Hematopoietic multipotent progenitor cell treated with erythropoietin and hydrocortisone succinate and interleukin-3 and kit ligand, for 4 days (in vitro differentiated cells): ENCODE results near the gene TRAF5.
"Not testable (repeated sequence)": the region's sequence is repeated elsewhere in the genome, so short reads cannot be mapped to it uniquely, and the experiment has no call there.

Source experiments
- DNase-seq: peaks from one replicate; pipeline ENCODE4 v3.0.0-alpha.2; 2015

TRAF5 gene

DNA sequence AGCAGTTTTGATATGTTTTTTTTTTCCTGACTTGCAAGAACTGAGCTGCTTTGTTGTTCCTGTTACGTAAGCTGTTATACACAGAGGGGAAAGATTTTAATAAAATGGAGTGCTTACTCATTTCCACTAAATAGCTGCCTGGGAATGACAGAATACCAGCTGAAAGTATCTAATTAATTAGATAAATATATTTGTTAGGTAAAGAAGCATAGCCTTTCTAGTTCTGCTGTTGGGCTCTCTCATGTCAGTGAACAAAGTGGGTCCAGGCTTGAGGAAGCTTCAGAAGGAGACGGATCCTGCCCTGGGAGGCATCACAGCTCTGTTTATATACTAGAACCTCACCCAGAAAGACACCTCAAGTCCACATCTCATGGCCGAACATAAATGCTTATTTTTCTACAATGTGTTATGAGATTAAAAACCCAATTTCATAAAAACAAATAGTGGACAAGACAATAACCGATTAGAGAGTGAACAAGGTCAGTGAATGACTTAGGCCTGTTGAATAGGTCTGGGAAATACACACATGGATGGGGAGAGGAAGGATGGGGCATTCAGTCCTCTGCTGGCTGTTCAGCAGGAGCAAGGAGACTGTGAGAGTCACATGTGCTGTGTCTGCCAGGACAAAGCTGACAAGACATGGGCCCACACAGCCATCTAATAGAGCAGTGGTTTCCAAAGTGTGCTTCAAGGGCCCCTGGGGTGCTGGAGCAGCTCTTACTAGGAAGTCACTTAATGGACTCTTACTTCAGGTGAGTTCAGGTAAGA lies 20.6 kb downstream of the TRAF5 start:
- no peak for DNase-seq

DNA sequence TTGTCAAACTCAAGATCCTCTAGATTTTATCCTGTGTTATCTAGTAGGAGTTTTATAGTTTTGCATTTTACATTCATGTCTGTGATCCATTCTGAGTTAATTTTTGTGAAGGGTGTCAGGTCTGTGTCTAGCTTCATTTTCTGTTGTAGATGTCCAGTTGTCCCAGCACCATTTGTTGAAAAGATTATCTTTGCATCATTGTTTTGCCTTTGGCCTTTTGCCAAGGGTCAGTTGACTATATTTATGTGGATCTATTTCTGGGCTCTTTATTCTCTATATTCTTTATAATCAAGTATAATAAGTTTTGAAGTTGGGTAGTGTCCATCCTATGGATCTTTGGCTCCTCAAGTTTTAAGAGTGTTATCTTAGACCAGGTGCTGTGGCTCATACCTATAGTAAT lies 21.9 kb downstream of the TRAF5 start:
- no peak for DNase-seq

DNA sequence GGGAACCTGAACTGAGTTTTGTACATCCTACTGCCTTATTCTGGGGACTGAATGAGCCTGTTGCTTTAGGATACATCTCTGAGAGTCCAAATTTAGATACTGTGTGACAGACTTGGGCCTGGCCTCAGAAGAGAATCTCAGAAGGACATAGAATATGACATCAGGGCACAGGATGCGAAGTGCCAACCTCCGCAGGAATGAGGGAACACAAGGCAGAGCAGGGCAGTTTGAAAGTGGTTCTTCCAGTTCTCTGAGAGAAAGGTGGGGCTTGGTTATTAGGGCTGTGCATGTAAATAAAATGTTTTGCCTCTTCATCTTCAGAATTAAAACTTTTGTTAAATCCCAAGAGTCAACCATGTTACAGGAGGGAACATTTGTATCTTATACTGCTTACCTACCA lies 23.1 kb downstream of the TRAF5 start:
- DNase-seq: no peak

DNA sequence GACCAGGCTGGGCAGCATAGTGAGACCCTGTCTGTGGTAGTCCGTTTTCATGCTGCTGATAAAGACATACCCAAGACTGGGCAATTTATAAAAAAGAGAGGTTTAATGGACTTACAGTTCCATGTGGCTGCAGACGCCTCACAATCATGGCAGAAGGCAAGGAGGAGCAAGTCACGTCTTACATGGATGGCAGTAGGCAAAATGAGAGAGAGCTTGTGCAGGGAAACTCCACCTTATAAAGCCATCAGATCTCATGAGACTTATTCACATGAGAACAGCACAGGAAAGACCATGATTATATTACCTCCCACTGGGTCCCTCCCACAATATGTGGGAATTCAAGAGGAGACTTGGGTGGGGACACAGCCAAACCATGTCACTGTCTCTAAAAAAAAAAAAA lies 25.4 kb downstream of the TRAF5 start:
- DNase-seq: not testable (repeated sequence)

DNA sequence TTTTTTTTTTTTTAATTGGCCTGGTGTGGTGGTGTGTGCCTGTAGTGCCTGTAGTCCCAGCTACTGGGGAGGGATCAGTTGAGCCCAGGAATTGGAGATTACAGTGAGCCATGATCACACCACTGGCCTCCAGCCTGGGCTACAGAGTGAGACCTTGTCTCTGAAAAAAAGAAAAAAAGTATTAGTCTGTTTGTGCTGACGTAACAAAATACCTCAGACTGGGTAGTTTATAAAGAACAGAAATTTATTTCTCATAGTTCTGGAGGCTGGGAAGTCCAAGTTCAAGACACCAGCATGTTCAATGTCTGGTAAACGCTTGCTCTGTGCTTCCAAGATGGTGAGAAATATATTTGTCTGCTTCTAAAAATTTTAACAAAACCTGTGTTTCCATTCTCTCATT lies 25.8 kb downstream of the TRAF5 start:
- DNase-seq: no peak

DNA sequence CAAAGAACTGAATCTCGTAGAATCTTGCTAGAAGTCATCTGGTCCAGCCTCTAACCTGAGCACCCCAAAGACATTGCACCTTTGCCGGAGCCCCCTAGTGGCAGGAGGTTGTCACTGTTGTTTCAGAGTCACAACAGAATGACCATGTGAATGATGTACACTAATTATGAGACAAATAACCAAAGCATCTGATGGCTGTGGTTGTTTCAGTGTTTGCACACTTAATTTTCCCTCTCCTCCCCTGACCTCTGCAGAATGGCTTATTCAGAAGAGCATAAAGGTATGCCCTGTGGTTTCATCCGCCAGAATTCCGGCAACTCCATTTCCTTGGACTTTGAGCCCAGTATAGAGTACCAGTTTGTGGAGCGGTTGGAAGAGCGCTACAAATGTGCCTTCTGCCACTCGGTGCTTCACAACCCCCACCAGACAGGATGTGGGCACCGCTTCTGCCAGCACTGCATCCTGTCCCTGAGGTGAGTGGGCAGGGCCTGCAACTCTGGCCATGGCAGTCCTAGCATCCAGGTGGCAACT lies 26.4 kb downstream of the TRAF5 start:
- peak; percentile 68 for DNase-seq

DNA sequence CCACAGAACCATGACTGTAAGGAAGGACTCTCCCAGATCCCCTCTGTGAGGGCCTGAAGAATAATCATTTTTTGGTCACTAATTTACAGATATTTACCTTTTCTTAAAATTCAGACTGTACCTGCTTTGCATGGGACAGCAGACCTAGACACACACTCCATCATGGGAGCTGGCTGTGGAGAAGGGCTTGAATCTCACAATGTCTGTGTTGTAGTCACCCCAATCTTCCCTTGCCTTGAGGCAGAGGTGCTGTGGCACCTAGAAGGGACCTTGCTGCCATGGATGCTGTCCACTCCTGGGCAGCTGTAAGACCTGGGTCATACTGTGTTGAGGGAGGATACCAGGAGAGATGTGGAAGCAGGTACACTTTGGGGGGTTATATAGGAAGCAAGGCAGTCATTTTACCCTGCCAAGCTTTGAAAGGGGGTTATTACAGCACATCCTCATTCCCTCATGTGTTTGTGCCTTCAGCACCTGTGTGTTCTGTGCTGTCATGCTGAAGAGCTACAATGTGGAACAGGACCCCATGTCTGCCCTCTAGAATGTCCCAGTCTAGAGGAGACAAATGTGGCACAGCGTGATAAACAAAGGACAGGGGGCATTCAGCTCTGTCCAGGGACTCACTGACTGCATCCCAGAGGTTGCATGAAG lies 27.1 kb downstream of the TRAF5 start:
- no peak for DNase-seq

DNA sequence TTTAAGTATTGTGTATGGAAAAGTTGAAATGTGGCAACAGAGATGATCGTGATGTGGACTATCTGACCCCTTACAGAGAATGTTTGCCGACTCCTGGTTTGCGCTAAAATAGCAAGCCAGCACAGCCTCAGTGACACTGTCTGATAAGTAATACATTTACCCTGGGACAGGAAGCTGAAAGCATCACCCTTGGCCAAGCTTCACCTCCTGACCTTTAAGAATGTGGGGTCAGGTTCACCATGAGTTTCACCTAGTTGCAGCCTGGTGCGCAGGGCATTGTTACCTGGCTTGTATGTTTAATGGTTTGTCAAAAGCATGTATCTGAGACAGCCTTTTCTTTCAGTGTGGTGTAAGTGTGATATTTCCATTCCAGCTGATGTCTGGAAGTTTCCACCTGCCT lies 29.2 kb downstream of the TRAF5 start:
- no peak for DNase-seq

DNA sequence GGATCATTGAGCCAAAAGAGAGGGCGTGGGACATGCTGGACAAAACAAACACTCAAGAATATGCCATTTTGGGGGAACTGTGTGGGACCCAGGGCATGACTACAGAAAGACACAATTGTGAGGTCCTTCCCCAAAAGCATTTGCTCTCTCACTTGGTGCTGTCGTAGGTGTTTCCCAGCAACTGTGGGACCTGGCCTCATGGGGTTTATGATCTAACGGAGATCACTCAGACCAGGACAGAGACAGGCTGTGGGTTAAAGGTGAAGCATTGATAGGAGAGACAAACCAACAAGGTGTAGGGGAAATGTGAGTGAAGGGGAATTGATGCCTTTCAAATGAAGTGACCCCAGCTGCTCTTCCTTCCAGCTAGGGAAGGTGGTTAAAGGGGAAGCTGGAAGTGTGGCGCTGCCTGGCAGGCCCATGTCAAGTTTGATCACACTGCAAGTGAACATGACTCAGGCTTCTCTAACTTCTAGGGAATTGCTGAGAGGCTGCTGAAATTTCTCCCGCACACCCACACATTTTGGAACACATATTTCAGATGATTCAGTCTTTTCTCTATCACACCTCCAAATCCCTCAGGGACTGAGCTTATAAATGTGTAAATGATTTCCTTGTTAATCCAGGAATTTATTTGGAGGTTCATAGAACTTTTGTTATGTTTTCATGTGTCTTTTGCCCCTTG lies 30.2 kb downstream of the TRAF5 start:
- no peak for DNase-seq

DNA sequence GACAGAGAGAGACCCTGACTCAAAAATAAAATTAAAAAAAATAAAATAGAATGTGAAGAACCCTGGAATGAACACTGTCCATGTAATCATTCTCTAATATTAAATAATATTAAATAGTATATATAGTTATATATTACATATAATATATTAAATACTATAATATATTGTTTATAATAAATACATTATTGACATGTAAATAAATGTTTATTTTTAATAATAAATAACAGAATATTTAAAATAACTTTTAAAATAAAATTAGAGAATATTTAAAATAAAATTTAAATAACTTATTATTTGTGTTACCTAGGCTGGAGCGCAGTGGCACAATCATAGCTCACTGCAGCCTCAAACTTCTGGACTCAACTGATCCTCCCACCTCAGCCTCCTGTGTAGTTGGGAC lies 32.1 kb downstream of the TRAF5 start:
- no peak for DNase-seq

DNA sequence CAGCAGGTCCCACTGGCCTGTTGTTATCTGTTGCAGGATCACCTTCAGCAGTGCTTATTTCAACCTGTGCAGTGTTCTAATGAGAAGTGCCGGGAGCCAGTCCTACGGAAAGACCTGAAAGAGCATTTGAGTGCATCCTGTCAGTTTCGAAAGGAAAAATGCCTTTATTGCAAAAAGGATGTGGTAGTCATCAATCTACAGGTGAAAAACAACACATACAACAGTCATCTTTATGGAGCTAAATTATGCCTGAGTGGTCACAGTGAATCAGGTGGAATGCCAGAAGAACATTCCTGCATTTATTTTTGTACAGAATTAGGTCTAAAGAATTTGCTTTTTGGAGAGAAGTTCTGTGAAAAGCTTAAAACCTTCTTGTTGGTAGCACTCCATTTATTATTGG lies 33.2 kb downstream of the TRAF5 start:
- DNase-seq: no peak

DNA sequence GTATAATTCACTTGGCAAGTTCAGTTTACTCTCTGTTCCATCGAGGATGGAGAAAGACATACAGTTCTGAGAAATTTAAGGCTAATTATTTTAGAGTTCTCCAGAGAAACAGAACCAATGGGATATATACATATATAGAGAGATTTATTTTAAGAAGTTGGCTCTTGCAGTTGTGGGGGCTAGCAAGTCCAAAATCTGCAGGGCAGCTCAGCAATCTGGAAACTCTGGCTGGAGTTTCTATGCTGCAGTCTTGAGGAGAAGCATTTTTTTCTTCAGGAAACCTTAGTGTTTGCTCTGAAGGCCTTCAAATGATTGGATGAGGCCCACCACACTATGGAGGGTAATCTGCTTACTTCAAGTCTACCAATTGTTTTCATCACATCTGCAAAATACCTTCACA lies 34.6 kb downstream of the TRAF5 start:
- DNase-seq: no peak

DNA sequence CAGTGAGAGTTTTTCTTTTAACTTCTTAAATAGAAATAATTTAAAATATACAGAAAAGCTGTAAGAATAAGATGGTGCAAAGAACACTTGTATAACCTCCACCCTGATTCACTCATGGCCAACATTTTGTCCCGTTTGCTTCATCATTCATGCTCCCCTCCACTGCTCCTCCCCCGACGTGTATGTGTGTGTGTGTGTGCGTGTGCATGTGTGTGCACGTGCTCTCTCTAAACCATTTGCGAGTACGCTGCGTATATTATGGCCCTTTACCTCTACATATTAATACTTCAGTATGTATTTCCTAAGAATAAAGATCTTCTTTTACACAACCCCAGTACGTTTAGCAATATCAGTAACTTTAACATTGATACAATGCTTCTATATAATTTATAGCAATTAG lies 43.0 kb downstream of the TRAF5 start:
- DNase-seq: no peak

DNA sequence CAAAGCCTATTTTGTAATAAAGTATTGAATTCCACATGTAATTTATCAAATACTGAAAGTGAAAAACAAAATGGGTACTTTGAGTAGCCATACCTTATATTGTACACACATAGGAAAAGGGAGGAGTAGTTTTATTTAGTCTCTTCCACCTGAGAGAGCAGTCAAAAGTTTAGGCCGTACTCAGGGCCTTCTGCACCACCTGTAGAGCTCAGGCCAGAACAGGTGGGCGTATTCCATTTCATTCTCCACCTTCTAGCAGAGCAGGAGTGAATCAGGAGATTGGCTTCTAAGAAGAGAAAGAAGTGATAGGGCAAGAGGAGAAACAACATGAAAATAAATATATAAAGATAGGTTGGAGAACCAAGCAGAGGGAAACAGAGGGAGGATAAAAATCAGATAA lies 44.0 kb downstream of the TRAF5 start:
- DNase-seq: no peak

DNA sequence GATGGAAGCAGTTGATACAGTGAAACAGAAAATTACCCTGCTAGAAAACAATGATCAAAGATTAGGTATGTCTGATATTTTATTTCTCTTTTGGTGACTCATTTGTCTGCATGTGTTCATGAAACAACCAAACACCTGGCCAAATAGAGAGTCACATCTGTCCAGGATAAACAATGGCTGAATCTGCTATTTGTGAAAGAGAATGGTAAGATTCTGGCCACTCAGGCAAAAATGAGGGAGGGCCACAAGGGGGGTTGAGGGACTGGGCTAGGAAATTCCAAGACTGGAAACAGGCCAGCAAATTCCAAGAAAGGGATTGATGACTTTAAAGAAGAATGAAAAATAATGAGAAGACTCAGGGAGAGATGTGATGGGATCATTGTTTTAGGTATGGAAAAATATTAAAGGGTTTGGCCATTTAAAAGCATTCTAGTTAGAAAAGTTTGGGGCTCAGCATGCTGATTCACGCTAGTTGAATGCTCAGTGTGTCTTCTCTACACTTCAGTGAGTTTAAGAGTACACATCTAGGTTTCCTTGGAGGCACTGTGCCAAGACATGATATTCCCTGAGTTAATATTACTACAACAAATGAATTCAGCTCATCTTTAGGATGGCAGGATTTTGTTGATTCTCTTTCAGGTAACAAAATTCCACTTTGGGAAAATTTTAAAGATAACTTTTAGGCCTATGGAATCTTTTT lies 44.9 kb downstream of the TRAF5 start:
- no peak for DNase-seq

DNA sequence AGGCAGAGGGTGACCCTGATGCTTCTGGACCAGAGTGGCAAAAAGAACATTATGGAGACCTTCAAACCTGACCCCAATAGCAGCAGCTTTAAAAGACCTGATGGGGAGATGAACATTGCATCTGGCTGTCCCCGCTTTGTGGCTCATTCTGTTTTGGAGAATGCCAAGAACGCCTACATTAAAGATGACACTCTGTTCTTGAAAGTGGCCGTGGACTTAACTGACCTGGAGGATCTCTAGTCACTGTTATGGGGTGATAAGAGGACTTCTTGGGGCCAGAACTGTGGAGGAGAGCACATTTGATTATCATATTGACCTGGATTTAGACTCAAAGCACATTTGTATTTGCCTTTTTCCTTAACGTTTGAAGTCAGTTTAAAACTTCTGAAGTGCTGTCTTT lies 45.8 kb downstream of the TRAF5 start:
- no peak for DNase-seq

DNA sequence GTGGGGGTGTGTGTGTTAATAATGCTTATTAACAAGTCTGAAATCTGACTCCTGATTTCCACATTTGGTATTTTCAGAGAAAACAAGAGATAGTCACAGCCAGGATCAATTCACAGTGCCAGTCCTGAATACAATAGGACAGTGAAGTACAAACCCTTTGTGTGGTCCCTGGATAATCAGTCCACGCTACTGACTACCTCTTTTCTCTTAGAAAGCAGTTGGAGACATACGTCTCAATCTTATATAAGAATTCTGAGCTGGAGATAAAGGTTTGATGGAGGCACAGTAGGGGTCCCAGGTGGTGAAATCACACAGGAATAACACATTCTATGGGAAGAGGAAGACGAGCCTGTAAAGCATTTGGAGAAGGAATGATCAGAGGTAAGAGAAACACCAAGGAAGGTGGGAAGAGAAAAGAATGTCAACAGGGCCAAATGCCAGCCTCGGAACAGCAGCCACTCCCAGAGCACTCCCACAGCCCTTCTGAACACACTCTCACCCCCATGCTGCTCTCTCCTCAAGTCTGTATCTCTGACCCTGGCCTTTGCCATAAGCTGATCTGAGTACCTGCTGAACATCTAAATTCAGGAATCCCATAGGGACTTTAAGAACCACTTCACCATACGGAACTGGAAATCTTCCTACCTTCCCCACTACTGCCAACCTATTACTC lies 48.6 kb downstream of the TRAF5 start:
- DNase-seq: peak; percentile 39

DNA sequence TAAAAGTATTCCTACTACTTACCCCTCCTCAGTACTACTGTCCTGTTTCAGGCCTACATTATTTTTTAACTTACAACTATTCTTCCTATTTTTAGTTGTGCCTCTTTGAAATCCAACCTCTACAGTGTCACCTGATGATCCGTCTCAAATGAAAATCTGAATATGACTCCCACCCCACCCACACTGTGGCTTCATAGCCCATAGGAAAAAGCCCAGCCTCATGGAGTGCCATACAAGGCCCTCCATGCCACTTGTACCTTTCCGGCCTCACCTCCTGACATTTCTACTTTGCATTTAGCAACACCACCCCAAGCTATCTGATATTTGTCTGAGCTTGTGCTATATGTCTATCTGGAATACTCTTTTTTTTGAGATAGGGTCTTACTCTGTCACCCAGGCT lies 49.3 kb downstream of the TRAF5 start:
- DNase-seq: no peak

DNA sequence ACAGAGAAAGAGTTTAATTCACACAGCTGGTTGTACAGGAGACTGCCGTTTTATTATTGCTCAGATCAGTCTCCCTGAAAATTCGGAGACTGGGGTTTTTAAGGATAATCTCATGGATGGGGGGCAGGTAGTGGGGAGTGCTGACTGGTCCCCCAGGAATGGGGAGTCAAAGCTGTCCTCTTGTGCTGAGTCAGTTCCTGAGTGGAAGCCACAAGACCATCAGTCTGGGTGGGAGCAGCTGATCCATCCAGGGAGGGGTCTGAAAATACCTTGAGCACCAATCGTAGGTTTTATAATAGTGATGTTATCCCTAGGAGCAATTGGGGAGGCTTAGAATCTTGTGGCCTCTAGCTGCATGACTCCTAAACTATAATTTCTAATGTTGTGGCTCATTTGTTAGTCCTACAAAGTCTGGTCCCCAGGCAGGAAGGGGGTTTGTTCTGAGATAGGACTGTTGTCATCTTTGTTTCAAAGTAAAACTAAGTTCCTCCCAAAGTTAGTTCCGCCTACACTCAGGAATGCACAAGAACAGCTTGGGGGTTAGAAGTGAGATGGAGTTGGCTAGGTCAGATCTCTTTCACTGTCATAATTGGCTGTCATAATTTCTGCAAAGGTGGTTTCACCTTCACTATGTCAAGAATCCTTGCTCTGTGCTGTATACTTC lies 50.3 kb downstream of the TRAF5 start:
- DNase-seq: peak; percentile 46

DNA sequence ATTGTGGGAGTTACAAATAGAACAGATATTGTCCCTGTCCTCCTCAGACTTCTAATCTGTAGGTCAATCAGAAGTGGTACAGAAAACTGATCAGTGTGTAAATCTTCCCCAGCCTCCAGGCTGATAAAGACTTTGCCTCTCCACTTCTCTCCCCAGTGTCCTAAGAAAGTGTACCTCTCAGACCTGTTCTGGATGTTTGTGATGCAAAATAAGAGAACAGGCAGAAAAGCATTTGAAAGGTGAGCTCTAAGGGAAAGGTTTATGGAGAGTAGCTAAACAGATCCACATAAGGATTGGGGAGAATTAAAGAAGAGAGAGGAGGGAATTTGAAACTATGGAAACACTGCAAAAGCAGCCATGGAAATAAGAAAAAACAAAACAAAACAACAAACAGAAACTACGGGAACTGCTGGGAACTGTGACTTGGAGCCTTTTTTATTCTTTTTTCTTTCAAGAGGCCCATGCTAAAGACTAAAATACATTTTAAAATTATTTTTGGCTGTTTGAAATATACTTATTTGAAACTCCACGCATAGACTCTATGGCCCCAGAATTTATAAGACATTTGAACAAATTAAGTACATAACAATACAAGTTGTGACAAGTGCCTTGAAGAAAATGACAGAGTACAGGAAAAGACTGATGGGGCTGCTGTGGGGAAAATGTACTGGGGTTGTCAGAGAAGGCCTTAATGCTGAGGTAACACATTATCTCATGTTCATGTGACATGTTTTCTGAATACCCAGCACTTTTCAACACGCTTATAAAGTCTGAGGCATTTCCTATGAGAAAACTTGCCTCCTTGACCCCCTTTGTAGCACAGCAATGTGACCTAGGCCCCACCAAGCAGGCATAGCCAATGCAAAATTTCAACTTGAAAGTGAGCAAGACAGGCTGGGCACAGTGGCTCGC lies 51.2 kb downstream of the TRAF5 start:
- no peak for DNase-seq

DNA sequence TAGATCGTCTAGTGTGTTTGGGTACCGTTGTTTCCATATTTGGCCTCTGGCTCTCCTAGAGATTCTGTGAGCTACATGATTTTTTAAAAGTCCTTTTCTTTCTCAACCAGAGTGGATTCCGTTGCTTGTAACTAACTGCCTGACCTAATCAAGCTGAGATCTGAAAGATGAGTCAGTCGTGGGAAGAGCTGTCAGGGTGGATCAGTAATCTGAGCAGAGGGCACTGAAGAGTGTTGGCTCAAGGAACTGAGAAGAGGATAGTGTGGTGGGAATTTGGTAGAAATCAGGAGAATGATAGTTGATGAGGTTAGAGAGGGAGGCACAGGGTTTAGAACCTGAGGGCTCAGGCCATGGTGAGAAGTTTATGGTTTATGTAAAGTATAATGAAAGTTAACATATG lies 52.2 kb downstream of the TRAF5 start:
- peak; percentile 49 for DNase-seq
